CD4-positive, alpha-beta T cell treated with Interleukin-4 for 1 hour (primary cell): ENCODE results near the gene TCHP.
A peak's percentile ranks its signal among the peaks of the same experiment; 100 is the strongest.
"Not testable (repeated sequence)": the region's sequence is repeated elsewhere in the genome, so short reads cannot be mapped to it uniquely, and the experiment has no call there.

Source experiments
- DNase-seq, 2 donors: peaks; one replicate each; pipeline ENCODE4 v3.0.0-alpha.2; 2020 to 2022

Gene TCHP

GRCh38 chr12:109910969-109911348, 10.9 kb downstream of the TCHP start:
- DNase-seq: no peak

- DNase-seq: no peak
These were observed 12.8 kb downstream of the TCHP start for GRCh38 chr12:109912855-109913321.

GRCh38 chr12:109914461-109914860, 14.4 kb downstream of the TCHP start:
- no peak for DNase-seq

- DNase-seq: no peak
These were observed 15.3 kb downstream of the TCHP start for GRCh38 chr12:109915171-109916040.

- DNase-seq: no peak
These were observed 16.0 kb downstream of the TCHP start for GRCh38 chr12:109916045-109916444.

GRCh38 chr12:109919456-109919855, 19.4 kb downstream of the TCHP start:
- no peak for DNase-seq

- no peak for DNase-seq
These were observed 20.2 kb downstream of the TCHP start for GRCh38 chr12:109920261-109920780.

DNA sequence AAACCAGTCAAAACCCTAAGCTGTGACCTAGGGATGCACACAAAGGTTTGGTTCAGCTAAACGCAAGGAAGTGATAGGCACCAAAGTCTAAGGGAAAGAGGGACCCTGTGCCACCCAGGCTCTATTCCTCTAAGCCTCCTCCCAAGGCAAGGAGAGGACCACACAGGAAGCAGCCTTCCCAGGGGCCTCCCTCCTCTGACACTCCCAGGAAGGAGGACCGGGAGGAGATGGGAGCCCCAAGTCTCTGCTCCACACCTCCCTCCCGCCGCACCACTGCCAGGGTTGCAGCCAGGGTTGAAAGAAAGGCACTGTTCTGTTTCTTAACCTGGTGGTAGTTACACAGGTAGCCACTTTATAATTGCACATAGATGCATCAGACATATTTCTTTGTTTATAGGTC, 21.9 kb downstream of the TCHP start:
- DNase-seq: no peak

GRCh38 chr12:109923038-109923437, 23.0 kb downstream of the TCHP start:
- no peak for DNase-seq

GRCh38 chr12:109923481-109924245, 23.6 kb downstream of the TCHP start:
- DNase-seq: no peak

DNA sequence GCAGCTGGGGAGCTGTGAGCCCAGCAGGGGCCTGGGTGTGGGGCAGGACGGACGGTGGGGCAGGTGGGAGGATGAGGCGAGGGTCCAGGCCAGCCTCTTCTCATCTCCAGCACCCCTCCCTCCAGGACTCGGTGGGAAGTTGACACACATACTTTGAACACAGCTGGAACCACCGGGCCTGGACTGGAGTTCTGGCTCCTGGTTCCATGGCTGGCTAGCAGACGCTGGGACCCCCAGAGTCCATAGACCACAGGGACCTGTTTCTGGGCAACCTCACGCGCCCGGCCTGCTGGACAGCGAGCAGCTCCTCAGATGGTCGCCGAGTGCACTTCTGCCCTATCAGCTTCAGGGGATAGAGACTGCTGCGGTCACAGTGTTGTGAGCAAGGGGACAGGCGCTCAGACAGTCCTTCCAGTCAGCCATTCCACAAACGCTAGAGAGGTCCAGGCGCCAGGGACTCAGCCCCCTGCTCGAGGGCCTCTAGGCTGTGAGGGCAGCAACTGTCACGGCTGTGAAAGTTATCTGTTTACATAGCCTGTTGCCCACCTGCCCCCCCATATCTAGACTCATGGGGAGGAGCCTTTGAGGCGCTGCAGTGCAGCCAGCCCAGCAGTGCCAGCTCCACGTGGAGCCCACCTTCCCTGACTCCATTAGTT, 25.2 kb downstream of the TCHP start:
- DNase-seq: no peak

DNA sequence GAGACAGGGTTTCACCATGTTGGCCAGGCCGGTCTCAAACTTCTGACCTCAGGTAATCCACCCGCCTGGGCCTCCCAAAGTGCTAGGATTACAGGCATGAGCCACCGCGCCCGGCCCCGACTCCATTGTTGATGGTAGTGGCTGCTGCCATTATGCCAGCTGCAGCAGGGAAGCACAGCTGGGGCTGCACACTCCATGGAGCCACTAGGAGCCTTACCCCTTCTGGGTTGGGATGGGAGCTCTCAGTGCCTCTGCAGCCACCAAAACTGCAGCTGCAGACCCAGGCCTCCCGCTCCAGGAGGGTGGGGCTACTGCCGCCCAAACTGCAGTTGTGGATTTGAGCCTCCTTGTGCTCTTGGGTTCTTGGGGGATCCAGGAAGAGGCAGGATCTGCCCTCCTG, 25.9 kb downstream of the TCHP start:
- DNase-seq: no peak

- no peak for DNase-seq
These were observed 26.6 kb downstream of the TCHP start for GRCh38 chr12:109926488-109927210.

GRCh38 chr12:109927622-109928021, 27.5 kb downstream of the TCHP start:
- DNase-seq: peak; percentile 50 to 52

- no peak for DNase-seq
These were observed 28.1 kb downstream of the TCHP start for GRCh38 chr12:109928058-109928656.

GRCh38 chr12:109929326-109929725, 29.3 kb downstream of the TCHP start:
- not testable (repeated sequence) for DNase-seq

DNA sequence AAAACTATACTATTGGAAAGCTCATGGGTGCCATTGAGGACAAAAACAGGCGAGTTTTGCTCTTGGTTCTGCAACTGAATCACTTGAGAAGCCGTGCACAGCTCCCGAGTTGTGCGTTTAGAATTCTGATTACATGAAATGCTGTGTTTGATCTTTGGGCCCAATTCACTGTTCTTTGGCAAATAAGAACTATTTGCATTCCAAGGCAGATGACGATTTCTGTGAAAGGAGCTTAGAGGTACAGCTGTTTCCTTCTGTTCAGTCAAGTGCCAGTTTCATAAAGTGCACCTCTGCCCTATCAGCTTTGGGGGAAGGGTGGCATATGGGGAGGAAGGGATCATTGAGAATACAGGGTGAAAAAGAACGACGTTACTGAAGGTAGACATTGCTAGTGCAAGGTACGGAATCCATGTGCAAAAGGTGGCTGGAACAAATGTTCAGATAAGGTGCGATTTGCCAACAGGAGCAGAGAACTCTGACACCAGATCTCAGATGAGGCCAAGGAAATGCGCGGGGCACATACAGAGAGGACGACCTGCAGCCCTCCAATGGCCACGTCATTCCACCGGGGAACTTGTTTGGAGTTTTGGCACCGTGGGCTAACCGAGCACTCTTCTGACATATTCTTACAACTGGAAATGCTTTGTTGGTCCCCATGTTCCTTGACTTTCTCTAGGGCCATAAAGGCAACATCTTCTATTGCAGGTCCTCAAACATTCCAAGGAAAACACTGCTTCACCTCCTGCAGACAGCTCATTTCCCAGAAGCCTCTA, 30.1 kb downstream of the TCHP start:
- DNase-seq: no peak

DNA sequence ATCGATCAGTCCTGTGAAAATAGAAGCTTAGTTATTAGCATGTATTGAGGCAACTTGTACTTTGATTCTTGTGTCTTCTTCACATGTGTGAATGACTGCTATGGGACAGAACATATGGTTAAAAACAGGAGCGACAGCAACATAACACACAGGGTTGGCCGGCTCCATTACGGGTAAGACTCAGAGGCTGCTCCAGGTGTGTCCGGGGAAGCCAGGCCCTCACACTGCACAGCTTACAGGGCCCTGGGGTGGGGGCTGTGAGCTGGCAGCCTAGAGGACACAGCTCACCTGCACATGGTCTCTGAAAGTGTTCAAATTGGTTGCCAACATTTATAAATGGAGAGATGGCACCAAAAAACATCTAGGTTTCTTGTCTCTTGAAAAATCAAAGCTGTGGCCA, 31.1 kb downstream of the TCHP start:
- no peak for DNase-seq

DNA sequence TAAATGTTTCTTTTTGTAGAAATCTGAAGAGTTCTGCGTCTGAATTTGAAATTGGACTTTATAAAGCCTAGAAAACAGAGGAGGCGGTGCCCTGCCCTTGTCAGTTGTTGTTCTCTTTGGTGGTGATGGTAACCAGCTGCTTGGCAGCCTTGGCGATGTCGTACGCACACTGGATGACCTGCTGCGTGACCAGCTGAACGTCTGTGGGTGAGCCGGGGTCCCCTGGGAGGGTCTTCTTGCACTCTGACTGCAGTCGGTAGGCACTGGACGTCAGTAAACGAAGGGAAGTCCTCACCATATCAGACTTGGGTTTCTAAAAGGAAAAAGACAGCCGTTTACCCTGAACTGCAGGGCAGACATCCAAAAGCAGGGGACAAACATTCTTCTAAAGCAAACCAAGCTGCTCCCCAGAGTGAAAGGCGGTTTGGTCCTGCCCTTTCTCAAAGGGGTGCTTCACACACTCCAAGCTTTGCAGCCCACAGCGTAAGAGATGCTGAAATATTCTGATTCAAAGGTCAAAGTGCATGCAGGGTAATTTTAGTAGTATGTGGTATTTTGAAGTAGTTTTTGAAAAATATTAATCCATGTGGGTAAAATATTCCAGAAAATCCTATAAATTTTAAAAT, 32.9 kb downstream of the TCHP start:
- no peak for DNase-seq

GRCh38 chr12:109934026-109934425, 34.0 kb downstream of the TCHP start:
- peak in 1 of 2 donors; percentile 14 for DNase-seq

GRCh38 chr12:109937371-109937770, 37.3 kb downstream of the TCHP start:
- no peak for DNase-seq
